Glomerular visceral epithelial cell (primary cell): ENCODE data around the gene SCAPER.

Experiments
- DNase-seq: peaks from one replicate; pipeline ENCODE4 v3.0.0-alpha.2; 2016; ENCODE audit errors: extremely low spot score

SCAPER gene, protein sequence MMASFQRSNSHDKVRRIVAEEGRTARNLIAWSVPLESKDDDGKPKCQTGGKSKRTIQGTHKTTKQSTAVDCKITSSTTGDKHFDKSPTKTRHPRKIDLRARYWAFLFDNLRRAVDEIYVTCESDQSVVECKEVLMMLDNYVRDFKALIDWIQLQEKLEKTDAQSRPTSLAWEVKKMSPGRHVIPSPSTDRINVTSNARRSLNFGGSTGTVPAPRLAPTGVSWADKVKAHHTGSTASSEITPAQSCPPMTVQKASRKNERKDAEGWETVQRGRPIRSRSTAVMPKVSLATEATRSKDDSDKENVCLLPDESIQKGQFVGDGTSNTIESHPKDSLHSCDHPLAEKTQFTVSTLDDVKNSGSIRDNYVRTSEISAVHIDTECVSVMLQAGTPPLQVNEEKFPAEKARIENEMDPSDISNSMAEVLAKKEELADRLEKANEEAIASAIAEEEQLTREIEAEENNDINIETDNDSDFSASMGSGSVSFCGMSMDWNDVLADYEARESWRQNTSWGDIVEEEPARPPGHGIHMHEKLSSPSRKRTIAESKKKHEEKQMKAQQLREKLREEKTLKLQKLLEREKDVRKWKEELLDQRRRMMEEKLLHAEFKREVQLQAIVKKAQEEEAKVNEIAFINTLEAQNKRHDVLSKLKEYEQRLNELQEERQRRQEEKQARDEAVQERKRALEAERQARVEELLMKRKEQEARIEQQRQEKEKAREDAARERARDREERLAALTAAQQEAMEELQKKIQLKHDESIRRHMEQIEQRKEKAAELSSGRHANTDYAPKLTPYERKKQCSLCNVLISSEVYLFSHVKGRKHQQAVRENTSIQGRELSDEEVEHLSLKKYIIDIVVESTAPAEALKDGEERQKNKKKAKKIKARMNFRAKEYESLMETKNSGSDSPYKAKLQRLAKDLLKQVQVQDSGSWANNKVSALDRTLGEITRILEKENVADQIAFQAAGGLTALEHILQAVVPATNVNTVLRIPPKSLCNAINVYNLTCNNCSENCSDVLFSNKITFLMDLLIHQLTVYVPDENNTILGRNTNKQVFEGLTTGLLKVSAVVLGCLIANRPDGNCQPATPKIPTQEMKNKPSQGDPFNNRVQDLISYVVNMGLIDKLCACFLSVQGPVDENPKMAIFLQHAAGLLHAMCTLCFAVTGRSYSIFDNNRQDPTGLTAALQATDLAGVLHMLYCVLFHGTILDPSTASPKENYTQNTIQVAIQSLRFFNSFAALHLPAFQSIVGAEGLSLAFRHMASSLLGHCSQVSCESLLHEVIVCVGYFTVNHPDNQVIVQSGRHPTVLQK (N-terminal part only)

DNA sequence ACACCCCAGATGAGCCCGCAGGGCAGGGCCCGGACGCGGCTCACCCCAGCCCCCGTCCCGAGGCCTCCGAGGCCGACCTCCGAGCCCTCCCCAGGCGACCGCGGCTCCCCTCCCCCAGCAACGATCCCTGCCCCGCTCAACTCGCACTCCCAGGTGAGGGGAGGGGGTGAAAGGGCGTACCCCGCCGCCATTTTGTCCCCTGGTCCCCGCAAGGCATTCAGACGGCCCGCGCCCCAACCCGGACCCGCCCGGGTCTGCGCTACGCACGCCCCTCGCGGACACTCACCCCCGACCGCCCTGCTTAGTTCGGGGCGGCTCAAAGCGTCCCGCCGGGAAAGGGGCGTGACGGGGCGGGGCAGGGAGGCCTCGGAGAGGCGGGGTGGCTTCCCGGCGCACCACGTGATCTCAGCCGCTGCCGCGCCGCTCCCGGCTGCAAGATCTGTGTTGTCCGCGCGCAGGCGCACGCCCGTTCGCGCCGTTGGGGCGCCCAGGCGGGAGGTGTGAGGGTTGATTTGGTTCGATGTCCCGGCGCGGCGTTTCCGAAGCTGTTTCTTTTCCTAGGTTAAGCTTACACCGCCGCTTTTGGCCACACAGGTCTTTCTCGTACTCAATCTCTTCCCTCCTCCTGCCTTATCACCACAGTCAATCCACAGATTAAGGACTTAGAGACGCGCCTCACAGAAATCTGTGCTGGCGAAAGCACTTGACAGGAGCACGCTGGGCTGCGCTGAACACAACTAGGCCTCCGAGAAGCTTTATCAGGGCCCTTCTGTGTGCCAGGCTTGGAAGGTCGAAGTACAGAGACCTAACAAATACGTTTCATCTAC, at the start of gene SCAPER:
SCAPER (minus strand) TSS at position 328 of the 827 bp plus-strand sequence. CDS start 21,523 bp downstream, outside the sequence.
- peak; percentile 88 for DNase-seq

DNA sequence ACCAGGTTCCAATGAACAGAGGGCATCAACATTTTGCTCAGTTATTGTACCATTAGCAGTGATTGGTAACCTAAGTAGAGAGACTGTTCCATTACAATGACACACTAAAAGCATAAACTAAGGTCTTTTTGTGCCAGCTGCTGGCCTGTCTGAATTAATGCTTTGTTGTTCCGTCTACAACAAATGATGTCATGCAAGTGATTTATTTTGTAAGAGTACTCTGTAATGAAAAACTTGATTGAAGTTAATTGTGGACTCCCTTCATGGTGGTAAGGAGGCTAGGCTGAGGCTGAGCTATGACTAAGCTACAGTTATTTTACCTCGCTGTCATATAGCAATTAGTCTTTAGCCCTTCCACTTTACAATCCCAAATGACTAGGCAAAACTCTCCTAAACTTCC, 49.6 kb upstream of the SCAPER start:
- no peak for DNase-seq

- no peak for DNase-seq
Measured at GRCh38 chr15:76953913-76954312, 48.8 kb upstream of the SCAPER start.

GRCh38 chr15:76951220-76951619, 46.1 kb upstream of the SCAPER start:
- DNase-seq = no peak

GRCh38 chr15:76947454-76947853, 42.3 kb upstream of the SCAPER start:
- no peak for DNase-seq

DNA sequence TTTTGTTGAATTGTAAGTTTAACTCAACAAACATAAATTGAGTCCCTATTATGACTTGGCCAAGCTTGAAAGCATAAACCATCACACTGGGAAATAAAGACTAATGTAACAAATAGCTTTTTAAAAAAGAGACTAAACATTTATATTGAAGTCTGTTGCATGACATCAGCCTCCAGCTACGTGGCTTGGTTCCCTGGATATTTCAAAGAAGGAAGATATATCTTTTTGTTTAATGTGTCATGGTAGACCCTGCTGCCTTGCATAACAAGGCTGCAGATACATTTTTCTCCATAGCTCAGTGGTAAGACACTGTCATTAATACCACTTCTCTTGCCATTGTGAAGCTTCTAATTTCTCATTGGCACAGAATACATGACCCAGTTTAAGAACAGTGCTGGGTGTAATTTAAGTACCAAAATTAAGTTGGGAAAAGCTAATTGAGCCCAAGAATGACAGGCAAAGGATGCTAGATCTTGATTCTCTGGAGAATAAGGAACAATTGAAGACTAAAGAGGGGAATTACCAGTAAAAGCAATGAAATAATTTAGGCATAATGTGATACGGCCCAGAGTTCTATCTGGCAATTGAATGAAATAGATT, 40.5 kb upstream of the SCAPER start:
- DNase-seq = no peak

- DNase-seq = no peak
Measured at GRCh38 chr15:76942331-76942730, 37.2 kb upstream of the SCAPER start.

- no peak for DNase-seq
Measured at GRCh38 chr15:76941636-76942035, 36.5 kb upstream of the SCAPER start.

DNA sequence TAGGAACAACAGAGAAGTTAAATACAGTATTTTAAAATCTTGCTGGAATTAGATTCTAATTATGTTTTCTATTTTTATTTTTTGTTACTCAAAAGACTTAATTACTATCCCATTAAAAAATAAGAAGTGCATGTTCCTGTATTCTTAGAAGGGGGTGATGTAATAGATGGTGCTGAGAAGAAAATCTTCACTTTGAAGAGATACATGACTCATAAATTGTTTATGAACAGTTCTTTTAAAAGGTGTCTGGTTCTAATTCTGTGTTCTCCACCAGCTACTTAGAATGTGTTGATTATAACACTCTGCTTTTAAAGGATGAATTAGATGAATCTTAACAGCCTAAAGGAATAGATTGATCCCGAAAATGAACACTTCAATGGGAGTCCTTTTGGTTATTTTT, 34.6 kb upstream of the SCAPER start:
- no peak for DNase-seq

DNA sequence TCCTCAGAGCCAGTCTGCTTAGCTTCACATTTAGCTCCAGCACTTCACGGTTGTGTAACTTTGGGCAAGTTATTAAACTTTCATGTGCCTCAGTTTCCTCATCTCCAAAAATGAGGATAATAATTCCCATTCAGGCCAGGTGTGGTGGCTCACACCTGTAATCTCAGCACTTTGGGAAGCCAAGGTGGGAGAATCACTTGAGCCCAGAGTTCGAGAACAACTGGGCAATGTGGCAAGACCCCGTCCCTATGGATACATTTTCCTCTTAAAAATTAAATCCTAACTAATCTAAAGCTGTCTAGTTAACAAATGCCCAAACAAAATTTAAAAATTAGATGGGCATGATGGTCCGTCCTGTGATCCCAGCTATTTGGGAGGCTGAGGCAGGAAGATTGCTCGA, 33.6 kb upstream of the SCAPER start:
- DNase-seq = no peak

- no peak for DNase-seq
Measured at GRCh38 chr15:76936671-76937070, 31.5 kb upstream of the SCAPER start.

GRCh38 chr15:76935620-76936019, 30.5 kb upstream of the SCAPER start:
- peak; percentile 58 for DNase-seq

- DNase-seq = peak; percentile 3
Measured at GRCh38 chr15:76932135-76932966, 27.2 kb upstream of the SCAPER start.

DNA sequence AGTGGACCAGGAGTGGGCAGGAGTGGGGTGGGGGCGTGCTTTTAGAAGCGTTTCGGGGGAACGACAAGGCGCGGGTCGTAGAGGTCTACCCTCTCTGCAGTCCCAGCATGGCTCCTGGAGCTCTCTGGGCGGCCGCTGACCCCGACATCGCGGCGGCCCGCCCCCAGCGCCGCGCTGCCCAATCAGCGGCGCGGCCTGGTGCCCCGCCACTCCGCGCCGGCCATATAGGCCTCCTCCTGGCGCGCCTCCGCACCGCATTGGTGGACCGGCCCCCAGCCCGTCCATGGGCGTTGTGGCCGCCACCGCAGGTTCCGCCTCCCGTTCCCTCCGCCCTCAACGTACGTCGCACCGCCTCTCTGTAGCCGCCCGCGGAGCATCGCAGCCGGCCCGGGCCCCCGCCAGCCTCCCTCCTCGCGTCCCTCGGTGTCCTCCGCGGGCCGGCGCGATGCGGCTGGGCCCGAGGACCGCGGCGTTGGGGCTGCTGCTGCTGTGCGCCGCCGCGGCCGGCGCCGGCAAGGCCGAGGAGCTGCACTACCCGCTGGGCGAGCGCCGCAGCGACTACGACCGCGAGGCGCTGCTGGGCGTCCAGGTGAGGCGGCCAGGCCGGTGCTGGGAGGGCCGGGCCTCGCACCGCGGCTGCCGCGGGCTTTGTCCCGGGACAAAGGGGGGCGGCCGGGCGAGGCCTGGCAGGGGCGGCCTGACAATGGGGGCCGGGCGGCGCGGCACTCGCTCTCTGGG, 26.4 kb upstream of the SCAPER start, which contains the start of gene RCN2:
RCN2 (plus strand) TSS at position 353 of the 738 bp plus-strand sequence; CDS start at position 446, 93 bp downstream.
- peak; percentile 96 for DNase-seq

- no peak for DNase-seq
Measured at GRCh38 chr15:76930831-76931396, 25.8 kb upstream of the SCAPER start.

DNA sequence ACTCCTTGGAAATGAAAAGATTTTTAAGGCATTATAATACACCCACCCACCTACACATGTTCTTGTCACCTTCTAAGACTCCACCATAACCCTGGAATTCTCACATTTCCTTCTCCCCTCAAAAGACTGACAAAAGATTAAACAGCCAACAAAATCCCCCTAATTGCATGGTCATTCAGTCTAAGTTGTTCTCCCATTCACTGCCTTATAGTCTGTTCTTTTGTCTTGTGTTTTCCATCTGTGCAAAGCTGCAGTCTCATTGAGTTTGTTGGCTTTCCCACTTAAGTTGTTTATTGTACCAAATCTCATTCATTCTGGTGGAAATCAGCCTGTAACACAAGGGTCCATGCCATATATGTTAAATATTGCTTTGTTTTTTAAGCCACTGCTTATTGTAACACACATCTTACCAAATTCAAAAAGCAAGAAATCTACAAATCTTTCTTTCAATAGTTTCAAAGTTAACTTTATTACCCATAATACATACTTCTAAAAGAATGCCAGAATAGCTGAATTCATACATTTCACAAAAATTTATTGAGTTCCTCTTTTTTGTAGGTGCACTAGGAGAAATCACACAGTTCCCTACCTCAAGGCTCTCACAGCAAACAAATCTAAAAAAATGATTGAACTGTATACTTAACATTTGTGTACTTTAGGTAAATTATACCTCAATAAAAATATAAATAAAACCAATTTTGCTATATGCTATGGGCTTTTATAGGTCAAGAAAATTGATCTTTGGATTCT, 24.0 kb upstream of the SCAPER start:
- DNase-seq = no peak

- DNase-seq = no peak
Measured at GRCh38 chr15:76928201-76928600, 23.1 kb upstream of the SCAPER start.

GRCh38 chr15:76916369-76916768, 11.2 kb upstream of the SCAPER start:
- no peak for DNase-seq
